Measurements from ENCODE around the gene CADM1.

The CADM1 gene

GRCh38 chr11:115222218-115222862, 281.9 kb downstream of the CADM1 start:
- intact Hi-C loops (cut with DNase I; ENCODE audit: low total_unique reads) = no loop called here
- Histone ChIP-seq H3K9me3 (no peaks in the 10 kb centered on the region), H3K4me1 (no peaks in the 10 kb centered on the region), H3K27me3 (no peaks in the 10 kb centered on the region), H3K36me3 (no peaks in the 10 kb centered on the region), H3K27ac (no peak overlapping the region), H3K4me3 (no peak overlapping the region)
- DNase-seq = no peak
- TF ChIP-seq CTCF (IDR thresholded peaks at IDR 0.05) = no peak

GRCh38 chr11:115221461-115222069, 282.6 kb downstream of the CADM1 start:
- Histone ChIP-seq H3K27me3 (no peaks in the 10 kb centered on the region), H3K27ac (no peak overlapping the region), H3K9me3 (no peaks in the 10 kb centered on the region), H3K36me3 (no peaks in the 10 kb centered on the region), H3K4me3 (no peak overlapping the region), H3K4me1 (no peaks in the 10 kb centered on the region)
- intact Hi-C loops (cut with DNase I; ENCODE audit: low total_unique reads) = no loop called here
- no peak for DNase-seq
- no peak for TF ChIP-seq CTCF (IDR thresholded peaks at IDR 0.05)

- Histone ChIP-seq H3K9me3 (no peaks in the 10 kb centered on the region), H3K36me3 (no peaks in the 10 kb centered on the region), H3K4me1 (no peaks in the 10 kb centered on the region), H3K4me3 (no peak overlapping the region), H3K27me3 (no peaks in the 10 kb centered on the region), H3K27ac (no peak overlapping the region)
- intact Hi-C loops (cut with DNase I; ENCODE audit: low total_unique reads) = no loop called here
- DNase-seq = no peak
- TF ChIP-seq CTCF (IDR thresholded peaks at IDR 0.05) = no peak
Measured at GRCh38 chr11:115220911-115221310, 283.3 kb downstream of the CADM1 start.

GRCh38 chr11:115220423-115220822, 283.8 kb downstream of the CADM1 start:
- Histone ChIP-seq H3K4me3 (no peak overlapping the region), H3K4me1 (no peaks in the 10 kb centered on the region), H3K9me3 (no peaks in the 10 kb centered on the region), H3K27ac (no peak overlapping the region), H3K36me3 (no peaks in the 10 kb centered on the region), H3K27me3 (no peaks in the 10 kb centered on the region)
- no peak for DNase-seq
- TF ChIP-seq CTCF (IDR thresholded peaks at IDR 0.05) = no peak
- intact Hi-C loops (cut with DNase I; ENCODE audit: low total_unique reads) = no loop called here

- intact Hi-C loops (cut with DNase I; ENCODE audit: low total_unique reads) = no loop called here
Measured at GRCh38 chr11:115219376-115219775, 284.8 kb downstream of the CADM1 start.

More at GRCh38 chr11:115219376-115219775, 284.8 kb downstream of the CADM1 start:
- Histone ChIP-seq H3K4me3 (no peak overlapping the region), H3K27ac (no peak overlapping the region), H3K27me3 (no peaks in the 10 kb centered on the region), H3K9me3 (no peaks in the 10 kb centered on the region), H3K4me1 (no peaks in the 10 kb centered on the region), H3K36me3 (no peaks in the 10 kb centered on the region)
- no peak for TF ChIP-seq CTCF (IDR thresholded peaks at IDR 0.05)
- no peak for DNase-seq

Data from tibial artery (tissue), 4 donors.